OCI-LY3 (cell line): Measurements from ENCODE around the gene APBB3.

Experiments
- CTCF ChIP-seq: fragments of 200-600, 300-600 bp; sonication (generic); IDR thresholded peaks from 2 replicates; pipeline ENCODE4 v1.5.1; 2014; ENCODE audit warnings: antibody characterized with exemption, low read length, low read depth
- EZH2phosphoT487 ChIP-seq: fragments of 200-600 bp; shearing (Covaris generic); IDR thresholded peaks from 2 replicates; pipeline ENCODE4 v1.6.1; 2018; ENCODE audit warnings: antibody characterized with exemption, mixed run types, low read depth

- TF ChIP-seq CTCF = no peak
- no peak for TF ChIP-seq EZH2phosphoT487
Observed at GRCh38 chr5:140551872-140552271, 12.5 kb downstream of the APBB3 start.
